ENCODE results near the gene SLC16A2. TPM values are rescaled to one million over a fixed set of nuclear protein-coding genes. Genes with fewer than 3 reads are reported as not detected.

Gene SLC16A2
- total RNA-seq, 1 experiment from 2014 or later = 0.32 TPM

DNA sequence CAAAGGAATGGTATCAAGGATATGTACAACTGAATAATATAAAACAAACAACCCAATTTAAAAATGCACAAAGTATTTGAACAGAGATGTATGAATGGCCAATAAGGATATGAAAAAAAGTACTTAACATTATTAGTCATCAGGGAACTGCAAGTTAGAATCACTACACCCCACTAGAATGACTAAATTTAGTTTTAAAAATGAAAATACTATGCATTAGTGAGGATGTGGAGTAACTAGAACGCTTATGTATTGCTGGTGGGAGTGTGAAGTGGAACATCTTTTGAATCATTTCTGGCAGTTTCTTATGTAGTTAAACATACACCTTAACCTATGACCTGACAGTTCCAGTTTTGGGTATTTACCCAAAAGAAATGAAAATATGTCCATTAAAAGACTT is 13.0 kb upstream of the SLC16A2 start:
- no peaks in the 10 kb centered on the region for H3K4me1 ChIP-seq (ENCODE audit: control insufficient read depth in 1 of 2, insufficient read depth in 2 of 2, low read length in 2 of 2)
- ATAC-seq = no peak
- no peaks in the 10 kb centered on the region for H3K36me3 ChIP-seq (ENCODE audit: control insufficient read depth in 1 of 2, insufficient read depth in 2 of 2, low read length in 2 of 2)
- H3K9me2 ChIP-seq (ENCODE audit: insufficient read depth) = no peaks in the 10 kb centered on the region
- H3K4me2 ChIP-seq (ENCODE audit: low read length) = no peak overlapping the region
- ChIA-PET CTCF (no interaction called here), POLR2A (no interaction called here), RAD21 (ENCODE audit: low non-redundant PET in 1 of 2, low total read pairs in 2 of 2, uncharacterized antibody in 2 of 2, unreplicated experiment in 2 of 2) (no interaction called here)
- intact Hi-C loops (cut with micrococcal nuclease) = no loop called here
- H4K20me1 ChIP-seq (ENCODE audit: insufficient read depth) = no peaks in the 10 kb centered on the region
- H3K9ac ChIP-seq (ENCODE audit: low read length) = no peak overlapping the region
- no TSS peak for BruUV-seq (replicated peaks)
- H3K9me3 ChIP-seq (ENCODE audit: control insufficient read depth in 1 of 2, insufficient read depth in 1 of 2, low read depth in 1 of 2, low read length in 2 of 2) = no peaks in the 10 kb centered on the region
- TF ChIP-seq YY1 (IDR thresholded peaks at IDR 0.05; ENCODE audit: extremely low read depth, insufficient replicate concordance, low read depth, low read length) = no peak
- TF ChIP-seq, protein P1, sequence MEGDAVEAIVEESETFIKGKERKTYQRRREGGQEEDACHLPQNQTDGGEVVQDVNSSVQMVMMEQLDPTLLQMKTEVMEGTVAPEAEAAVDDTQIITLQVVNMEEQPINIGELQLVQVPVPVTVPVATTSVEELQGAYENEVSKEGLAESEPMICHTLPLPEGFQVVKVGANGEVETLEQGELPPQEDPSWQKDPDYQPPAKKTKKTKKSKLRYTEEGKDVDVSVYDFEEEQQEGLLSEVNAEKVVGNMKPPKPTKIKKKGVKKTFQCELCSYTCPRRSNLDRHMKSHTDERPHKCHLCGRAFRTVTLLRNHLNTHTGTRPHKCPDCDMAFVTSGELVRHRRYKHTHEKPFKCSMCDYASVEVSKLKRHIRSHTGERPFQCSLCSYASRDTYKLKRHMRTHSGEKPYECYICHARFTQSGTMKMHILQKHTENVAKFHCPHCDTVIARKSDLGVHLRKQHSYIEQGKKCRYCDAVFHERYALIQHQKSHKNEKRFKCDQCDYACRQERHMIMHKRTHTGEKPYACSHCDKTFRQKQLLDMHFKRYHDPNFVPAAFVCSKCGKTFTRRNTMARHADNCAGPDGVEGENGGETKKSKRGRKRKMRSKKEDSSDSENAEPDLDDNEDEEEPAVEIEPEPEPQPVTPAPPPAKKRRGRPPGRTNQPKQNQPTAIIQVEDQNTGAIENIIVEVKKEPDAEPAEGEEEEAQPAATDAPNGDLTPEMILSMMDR (IDR thresholded peaks at IDR 0.05 in 2 of 3, conservative IDR thresholded peaks at IDR 0.05 in 1 of 3; ENCODE audit: borderline replicate concordance in 1 of 3, insufficient read depth in 1 of 3, low read depth in 2 of 3, low read length in 2 of 3) = no peak
- TF ChIP-seq TCF7L2 (IDR thresholded peaks at IDR 0.05; ENCODE audit: borderline replicate concordance, extremely low read depth, insufficient read depth, insufficient read length) = no peak
- TF ChIP-seq EGR1 (IDR thresholded peaks at IDR 0.05; ENCODE audit: low read depth) = no peak
- no peak for TF ChIP-seq SIN3A (IDR thresholded peaks at IDR 0.05; ENCODE audit: low read depth)
- no peak for TF ChIP-seq ZNF274 (IDR thresholded peaks at IDR 0.05; ENCODE audit: low read depth, low read length)
- no peak for TF ChIP-seq CBX3 (IDR thresholded peaks at IDR 0.05; ENCODE audit: low read depth)
- no peak for TF ChIP-seq POLR2A (IDR thresholded peaks at IDR 0.05; ENCODE audit: borderline replicate concordance, extremely low read depth, insufficient read depth, insufficient read length)
- no peak for TF ChIP-seq ZFX (IDR thresholded peaks at IDR 0.05)
- no peak for TF ChIP-seq MAX (IDR thresholded peaks at IDR 0.05)
- H2AFZ ChIP-seq (ENCODE audit: low read depth, low read length, poor library complexity, severe bottlenecking) = no peak overlapping the region
- H3K79me2 ChIP-seq (ENCODE audit: insufficient read depth, low read length) = no peaks in the 10 kb centered on the region
- no peaks in the 10 kb centered on the region for H3K27me3 ChIP-seq (ENCODE audit: insufficient read depth, low read length)
- no peak overlapping the region for H3K27ac ChIP-seq (ENCODE audit: low read depth, low read length)
- H3K4me3 ChIP-seq (replicated peaks in 1 of 2; ENCODE audit: low read depth in 1 of 2, low read length in 2 of 2) = no peak overlapping the region
- DNase-seq (ENCODE audit: low read depth, low spot score) = no peak

Data from HCT116 (cell line).